Right lobe of liver (tissue), 4 donors: ENCODE measurements around the gene ADARB1.

Experiments
- CTCF ChIP-seq, 4 donors: fragments of 200-600 bp in 3 of 4; fragments of 450-650 bp in 1 of 4; IDR thresholded peaks; one replicate each; pipeline versions ENCODE4 v1.5.1 to v1.8.0; 2016 to 2022; ENCODE audit warnings: antibody characterized with exemption in 4 of 4, mild to moderate bottlenecking in 2 of 4
- POLR2A ChIP-seq: fragments of 450-650 bp; IDR thresholded peaks from one replicate; pipeline ENCODE4 v1.6.1; 2017; ENCODE audit warnings: antibody characterized with exemption, mild to moderate bottlenecking
- donor health status: DM: no; HTN: no; CAD: no.
- donor health status: DM: no; HTN: no; CAD: no.
- donor health status: DM: no; HTN: yes; CAD: no.

- no peak for TF ChIP-seq CTCF (IDR thresholded peaks at IDR 0.05)
- no peak for TF ChIP-seq POLR2A
These were observed 94.1 kb downstream of the ADARB1 start for GRCh38 chr21:45168522-45168921.
